Measurements from ENCODE around the gene SH3BGRL2.
"Not testable (repeated sequence)": the region's sequence is repeated elsewhere in the genome, so short reads cannot be mapped to it uniquely, and the experiment has no call there.

SH3BGRL2 gene

GRCh38 chr6:79704200-79704599 is 73.1 kb downstream of the SH3BGRL2 start:
- no peak for DNase-seq

DNA sequence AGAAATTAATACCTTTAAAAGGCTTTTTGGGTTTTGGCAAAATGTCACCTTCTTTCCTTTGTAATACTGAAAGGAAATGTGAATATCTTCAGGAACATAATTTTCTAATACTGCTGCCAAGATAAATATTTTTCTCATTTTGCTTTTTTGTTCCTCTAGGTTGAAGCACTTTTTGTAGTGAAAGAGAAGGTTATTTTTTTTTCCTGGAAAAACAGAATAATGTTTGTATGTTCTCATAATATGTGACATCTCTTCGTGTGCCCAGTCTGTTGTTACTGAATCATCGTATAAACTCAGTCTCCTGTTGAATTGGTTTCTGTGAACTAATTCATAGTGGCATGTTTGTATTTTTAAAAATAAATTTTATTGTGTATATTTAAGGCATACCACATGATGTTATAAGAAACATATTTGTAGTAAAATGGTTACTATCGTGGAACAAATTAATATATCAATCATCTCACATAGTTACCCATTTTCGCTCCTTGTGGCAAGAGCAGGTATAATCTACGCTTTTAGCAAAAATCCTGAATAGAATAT is 74.4 kb downstream of the SH3BGRL2 start:
- no peak for DNase-seq

DNA sequence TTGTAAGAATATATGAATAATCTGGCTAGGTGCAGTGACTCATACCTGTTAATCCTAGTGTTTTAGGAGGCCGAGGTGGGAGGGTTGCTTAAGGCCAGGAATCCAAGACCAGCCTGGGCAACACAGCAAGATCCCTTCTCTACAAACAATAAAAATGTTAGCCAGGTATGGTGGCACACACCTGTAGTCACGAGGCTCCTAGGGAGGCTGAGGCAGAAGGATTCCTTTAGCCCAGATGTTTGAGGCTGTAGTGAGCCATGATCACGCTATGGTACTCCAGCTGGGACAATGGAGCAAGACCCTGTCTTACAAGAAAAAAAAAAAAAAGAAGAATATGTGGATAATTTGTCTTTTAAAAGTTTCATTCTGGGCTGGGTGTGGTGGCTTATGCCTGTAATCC is 75.4 kb downstream of the SH3BGRL2 start:
- no peak for DNase-seq

DNA sequence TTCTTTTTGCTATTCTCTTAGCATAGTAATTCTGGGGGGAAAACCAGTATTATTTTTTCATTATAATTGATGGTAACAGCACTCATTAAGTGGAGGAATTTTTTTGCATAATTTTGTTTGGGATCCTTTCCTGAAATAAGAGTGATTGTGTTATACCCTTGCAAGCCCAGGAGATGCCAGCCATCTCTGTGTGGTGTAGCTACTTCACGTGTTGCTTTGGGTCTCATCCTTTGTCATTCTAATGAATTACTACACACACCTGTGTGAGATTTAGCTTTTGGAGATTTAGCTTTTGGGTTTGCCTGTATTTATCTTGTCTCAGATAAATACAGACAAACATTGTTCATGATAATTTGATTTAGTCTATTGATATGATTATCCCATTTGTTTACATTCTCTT is 76.5 kb downstream of the SH3BGRL2 start:
- no peak for DNase-seq

DNA sequence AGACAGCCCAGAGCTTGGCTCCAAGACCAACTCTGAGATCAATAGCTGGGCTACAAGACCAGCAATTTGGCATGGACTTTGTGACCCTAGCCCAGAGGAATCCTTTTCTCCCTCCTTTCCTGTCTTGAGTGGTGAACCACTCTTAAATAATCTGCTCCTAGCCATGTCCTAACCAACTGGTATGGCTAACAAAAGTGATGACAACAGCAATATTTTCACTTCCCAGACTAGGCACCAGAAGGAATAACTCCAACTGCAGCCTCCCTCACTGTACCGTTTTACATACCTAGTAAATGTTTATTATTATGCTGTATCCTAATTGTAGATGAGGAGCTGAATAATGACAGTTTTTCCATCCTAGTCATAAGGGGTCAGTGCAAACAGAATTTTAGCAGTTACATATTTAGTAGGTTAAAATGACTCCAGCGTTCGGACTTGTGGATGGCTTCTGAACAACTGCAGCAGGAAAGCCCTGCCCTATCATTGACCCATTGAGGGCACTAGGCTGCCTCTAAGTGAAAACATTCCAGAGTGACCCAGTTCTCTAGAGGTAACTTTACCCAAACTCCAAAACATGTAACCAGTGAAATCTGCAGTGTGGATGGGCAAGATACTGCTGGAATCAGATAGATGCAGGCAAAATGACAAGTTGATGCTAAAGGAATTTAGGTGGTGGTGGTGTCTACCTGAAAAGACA is 77.1 kb downstream of the SH3BGRL2 start:
- no peak for DNase-seq

GRCh38 chr6:79710127-79710526 is 79.0 kb downstream of the SH3BGRL2 start:
- DNase-seq, result no peak

- DNase-seq, result no peak
These were observed 80.0 kb downstream of the SH3BGRL2 start for GRCh38 chr6:79711167-79711566.

DNA sequence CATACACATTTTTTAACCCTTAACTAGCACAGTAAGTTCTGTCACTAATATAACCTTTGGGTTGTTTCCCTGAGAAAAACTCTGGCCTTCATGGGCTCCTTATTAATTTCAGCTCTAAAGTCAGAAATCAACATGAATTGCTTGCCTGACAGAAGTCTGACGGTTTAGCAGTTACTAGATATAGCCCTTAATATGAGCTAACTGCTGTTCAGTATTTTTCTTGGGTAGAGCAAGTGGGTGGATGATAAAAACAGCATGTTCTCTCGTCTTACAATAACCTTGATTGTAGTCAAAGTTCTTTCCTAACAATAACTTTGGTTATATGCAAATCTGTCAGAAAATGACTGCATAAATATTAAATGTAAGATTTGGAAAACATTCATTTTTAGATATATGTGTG is 81.0 kb downstream of the SH3BGRL2 start:
- DNase-seq, result no peak

- no peak for DNase-seq
These were observed 81.5 kb downstream of the SH3BGRL2 start for GRCh38 chr6:79712616-79713135.

DNA sequence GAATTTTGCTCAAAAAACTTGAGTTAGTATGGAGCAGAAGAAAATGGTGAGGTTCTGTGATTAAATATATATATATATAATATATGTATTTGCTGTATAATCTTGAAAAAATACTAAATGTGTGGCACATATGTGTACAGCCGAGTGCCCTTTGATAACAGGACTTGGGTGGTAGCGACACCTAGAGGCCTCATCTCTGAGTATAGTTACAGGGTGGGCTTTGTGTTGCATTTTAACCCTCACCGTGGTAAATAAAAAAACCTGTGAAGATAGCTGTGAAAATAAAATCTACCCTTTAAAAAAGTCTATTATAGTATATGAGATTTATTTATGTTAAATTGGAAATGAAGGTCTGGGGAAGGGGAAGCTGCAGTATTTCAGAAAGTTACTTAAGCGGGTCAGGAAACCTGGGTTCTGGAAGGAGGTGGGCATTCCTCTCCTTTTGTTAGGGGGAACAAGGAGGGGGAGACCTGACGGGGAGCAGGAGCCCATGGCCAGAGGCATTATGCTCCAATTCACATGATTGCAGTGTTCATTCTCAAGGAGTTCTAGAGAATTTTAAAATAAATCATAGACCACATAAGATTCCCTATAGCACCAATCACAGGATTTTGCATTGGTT is 82.7 kb downstream of the SH3BGRL2 start:
- peak; percentile 36 for DNase-seq

- no peak for DNase-seq
These were observed 86.9 kb downstream of the SH3BGRL2 start for GRCh38 chr6:79717989-79718388.

GRCh38 chr6:79718509-79719247 is 87.5 kb downstream of the SH3BGRL2 start:
- no peak for DNase-seq

DNA sequence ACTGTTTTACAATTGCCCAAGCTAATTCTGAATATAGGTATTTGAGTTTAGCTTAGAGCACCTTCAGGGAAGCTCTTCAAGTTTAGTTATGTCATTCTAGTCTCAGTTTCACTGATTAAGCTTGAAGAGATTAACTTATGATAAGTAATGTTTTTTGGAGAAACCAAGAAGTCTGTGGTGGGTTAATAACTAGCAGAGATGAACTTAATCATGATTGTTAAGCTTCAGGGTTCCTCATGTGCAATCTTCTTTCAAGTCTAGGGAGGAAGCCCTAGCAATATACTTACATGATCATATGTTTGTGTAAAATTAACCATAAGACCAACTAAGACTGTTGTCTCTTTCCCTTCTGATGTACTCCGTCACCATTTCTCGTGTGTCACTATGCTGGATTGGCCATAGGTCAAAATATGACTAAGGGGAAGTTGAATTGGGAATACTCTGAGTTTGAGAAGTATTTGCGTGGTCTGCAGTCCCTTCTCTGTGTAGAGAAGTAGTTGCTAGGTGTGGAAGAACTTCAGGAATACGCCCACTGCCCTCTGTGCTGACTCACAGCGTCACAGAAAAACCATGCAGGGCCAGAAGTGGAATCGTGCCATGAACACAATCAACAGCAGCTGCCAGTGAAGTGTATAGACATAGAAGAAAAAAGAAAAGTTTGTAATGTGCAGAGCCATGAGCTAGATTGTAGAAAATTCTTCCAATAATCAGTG is 88.3 kb downstream of the SH3BGRL2 start:
- DNase-seq, result no peak

- no peak for DNase-seq
These were observed 93.7 kb downstream of the SH3BGRL2 start for GRCh38 chr6:79724816-79725215.

- no peak for DNase-seq
These were observed 100.3 kb downstream of the SH3BGRL2 start for GRCh38 chr6:79731471-79731870.

DNA sequence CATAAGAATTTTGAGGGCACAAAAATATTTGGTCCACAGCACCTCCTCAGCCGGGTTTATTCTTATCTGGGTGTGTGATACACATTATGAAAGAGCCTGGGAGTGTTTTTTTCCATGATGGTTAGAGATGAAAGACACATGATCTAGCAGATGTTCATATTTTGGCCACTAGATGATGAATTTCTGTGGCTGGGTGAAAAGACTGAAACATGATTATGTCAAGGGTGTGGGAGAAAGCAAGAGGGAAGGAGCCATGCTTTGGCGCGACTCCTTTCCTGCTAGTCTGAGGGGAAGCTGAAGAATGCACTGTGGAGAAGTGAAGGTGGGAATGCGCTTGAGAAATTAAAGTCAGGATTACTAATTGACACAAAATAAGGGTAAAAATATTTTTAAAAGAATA is 102.3 kb downstream of the SH3BGRL2 start:
- peak; percentile 4 for DNase-seq

DNA sequence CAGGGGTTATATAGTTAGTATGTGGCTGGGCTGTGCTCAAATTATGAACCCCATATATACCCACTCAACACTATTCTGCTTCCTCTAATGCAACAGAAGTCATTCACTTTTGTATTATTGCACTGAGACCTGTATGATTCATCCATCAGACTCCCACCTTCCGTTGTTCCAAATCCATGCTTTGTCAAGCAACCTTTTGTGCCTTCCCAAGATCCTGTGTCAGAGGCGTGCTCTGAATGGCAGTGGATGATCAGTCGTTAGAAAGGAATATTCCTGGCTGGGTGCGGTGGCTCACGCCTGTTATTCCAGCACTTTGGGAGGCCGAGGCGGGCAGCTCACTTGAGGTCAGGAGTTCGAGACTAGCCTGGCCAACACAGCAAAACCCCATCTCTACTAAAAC is 103.2 kb downstream of the SH3BGRL2 start:
- no peak for DNase-seq

DNA sequence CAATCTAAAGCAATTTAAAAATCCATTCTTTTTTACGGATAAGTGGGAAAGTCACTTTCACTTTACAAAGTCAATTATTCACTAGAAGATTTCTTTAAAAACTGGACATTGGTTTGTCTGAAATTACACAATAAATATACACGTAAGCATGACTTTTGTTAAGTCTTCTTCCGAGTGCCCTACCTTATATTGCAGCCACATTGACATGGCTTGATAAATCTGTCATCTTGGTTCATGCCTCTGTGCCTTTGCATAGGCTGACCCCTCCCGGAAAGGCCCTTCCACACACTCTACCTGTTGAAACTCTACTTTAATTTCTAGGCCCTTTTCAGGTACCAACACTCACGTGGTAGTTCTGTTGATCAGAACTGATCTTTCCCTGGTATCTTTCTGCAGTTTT is 104.1 kb downstream of the SH3BGRL2 start:
- DNase-seq, result no peak

DNA sequence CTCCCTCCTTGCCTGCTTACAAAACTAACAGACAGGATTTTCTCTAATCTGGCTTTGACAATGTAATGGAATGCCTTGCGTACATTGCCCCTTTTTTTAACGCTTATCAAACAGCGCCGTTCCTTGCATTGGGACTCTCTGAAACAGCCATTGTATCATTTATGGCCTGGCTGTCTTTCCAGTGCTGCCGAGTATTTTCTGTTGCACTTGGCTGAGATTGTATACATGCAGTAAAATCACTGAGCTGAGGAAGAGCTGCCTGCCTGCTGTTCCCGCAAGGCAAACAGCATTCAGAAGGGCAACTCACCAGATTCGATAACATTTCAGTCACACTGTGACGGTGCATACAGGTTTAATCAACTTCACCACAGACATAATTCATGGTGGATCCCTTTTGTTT is 106.0 kb downstream of the SH3BGRL2 start:
- DNase-seq, result no peak

- no peak for DNase-seq
These were observed 110.9 kb downstream of the SH3BGRL2 start for GRCh38 chr6:79742030-79742429.

DNA sequence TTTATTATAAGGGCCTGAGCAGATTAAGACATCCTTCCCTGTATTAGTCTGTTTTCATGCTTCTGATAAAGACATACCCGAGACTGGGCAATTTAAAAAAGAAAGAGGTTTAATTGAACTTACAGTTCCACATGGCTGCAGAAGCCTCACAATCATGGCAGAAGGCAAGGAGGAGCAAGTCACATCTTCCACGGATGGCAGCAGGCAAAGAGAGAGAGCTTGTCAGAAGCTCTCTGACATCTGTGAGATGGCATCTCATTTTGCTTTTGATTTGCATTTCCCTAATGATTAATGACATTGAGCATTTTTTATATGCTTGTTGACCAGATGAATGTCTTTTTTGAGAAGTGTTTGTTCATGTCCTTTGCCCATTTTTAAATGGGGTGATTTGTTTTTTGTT is 114.2 kb downstream of the SH3BGRL2 start:
- DNase-seq, result not testable (repeated sequence)

DNA sequence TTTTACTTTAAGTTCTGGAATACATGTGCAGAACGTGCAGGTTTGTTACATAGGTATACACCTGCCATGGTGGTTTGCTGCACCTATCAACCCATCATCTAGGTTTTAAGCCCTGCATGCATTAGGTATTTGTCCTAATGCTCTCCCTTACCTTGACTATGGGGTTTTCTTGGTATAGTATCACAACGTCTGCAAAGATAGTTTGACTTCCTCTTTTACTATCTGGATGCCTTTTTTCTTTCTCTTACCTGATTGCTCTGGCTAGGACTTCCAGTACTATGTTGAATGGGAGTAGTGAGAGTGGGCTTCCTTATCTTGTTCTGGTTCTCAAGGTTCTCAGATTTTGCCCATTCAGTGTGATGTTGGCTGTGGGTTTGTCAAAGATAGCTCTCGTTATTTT is 115.2 kb downstream of the SH3BGRL2 start:
- DNase-seq, result not testable (repeated sequence)

DNA sequence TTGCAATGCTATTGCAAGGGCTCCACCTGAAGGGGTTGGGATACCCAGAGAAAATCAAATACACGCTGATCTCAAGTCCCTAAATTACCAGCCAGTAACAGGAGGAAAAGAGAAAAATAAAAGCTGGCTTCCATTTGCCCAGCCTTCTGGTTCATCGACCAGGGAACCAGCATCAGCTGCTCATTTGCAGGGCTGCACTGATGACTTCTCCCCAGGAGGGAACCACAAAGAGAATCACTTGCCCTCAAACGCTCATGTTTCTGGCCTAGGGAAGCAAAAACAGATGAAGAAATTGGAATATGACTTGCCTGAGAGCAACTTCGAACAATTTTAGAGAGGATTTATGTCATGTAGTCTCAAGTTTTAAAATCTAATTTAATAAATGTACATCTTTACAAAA is 119.7 kb downstream of the SH3BGRL2 start:
- DNase-seq, result no peak

Measured in HCEC 1CT (cell line).